Stimulated activated CD4-positive, alpha-beta T cell treated with anti-CD3 and anti-CD28 coated beads, Interleukin-12 subunit alpha, Interleukin-12 subunit beta, amount 100 ng/mL, for 4 hours (primary cell): Measurements from ENCODE around the gene ME3.
"Not testable (repeated sequence)": the region's sequence is repeated elsewhere in the genome, so short reads cannot be mapped to it uniquely, and the experiment has no call there.

Experiments used
- DNase-seq: peaks from one replicate; pipeline ENCODE4 v3.0.0-alpha.2; 2020

Gene ME3

GRCh38 chr11:86453290-86454030 is 219.0 kb downstream of the ME3 start:
- DNase-seq, result no peak

GRCh38 chr11:86449993-86450629 is 222.3 kb downstream of the ME3 start:
- DNase-seq, result no peak

- no peak for DNase-seq
These were observed 224.5 kb downstream of the ME3 start for GRCh38 chr11:86447763-86448480.

DNA sequence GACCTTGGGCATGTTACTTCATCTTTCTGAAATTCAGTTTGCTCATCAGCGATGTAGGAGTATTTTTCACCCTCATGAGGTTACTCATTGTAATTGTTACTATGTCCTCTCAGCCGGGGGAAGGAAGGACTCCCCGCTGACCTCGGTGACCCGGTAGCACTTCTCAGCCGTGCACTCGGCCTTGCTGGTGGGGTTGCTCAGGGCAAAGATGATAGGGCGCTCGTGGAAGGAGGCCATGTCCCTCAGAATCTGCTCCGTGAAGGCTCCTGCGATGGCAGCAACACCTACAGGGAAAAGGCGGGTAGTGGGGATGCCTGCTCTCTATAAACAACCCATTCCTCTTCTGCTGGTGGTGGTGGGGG is 225.5 kb downstream of the ME3 start:
- DNase-seq, result no peak

GRCh38 chr11:86446163-86446923 is 226.1 kb downstream of the ME3 start:
- DNase-seq, result no peak

- no peak for DNase-seq
These were observed 227.4 kb downstream of the ME3 start for GRCh38 chr11:86444981-86445380.

- DNase-seq, result no peak
These were observed 229.0 kb downstream of the ME3 start for GRCh38 chr11:86443415-86443814.

GRCh38 chr11:86442827-86443226 is 229.6 kb downstream of the ME3 start:
- DNase-seq, result no peak

GRCh38 chr11:86442420-86442819 is 230.0 kb downstream of the ME3 start:
- no peak for DNase-seq

- DNase-seq, result no peak
These were observed 231.6 kb downstream of the ME3 start for GRCh38 chr11:86440843-86441242.

DNA sequence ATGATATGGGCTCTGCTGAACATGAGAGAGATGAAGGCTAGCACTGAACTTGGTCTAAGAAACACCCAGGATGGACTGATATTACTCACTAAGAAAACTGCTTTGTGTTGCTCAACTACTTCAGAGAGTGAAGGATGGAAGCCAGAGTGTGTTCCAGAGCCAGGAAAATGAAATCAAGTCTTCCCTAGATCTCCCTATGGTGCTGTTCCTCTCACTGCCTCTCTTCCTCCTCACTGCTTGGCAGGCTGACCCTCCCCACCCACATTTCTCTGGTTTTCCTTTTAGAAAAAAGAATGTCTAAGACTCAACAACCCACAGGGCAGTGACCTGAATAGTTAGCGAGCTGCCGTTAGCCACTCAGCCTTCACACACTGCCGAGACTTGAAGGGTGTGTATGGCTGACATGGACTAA is 232.1 kb downstream of the ME3 start:
- DNase-seq, result no peak

DNA sequence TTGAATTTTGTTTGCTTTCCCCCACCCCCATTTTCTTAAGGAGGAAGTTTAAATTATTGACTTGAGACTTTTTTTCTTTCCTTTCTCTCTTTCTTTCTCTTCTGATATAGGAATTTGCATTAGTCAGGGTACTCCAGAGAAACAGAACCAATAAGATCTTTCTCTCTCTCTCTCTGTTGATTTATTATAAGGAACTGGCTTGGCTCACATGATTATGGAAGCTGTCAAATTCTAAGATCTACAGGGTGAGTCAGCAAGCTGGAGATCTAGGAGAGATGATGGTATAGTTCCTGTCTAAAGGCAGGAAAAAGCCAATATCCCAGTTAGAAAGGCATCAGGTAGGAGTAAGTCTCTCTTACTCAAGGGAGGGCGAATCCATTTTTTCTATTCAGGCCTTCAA is 233.7 kb downstream of the ME3 start:
- no peak for DNase-seq

- DNase-seq, result no peak
These were observed 236.7 kb downstream of the ME3 start for GRCh38 chr11:86435711-86436110.

DNA sequence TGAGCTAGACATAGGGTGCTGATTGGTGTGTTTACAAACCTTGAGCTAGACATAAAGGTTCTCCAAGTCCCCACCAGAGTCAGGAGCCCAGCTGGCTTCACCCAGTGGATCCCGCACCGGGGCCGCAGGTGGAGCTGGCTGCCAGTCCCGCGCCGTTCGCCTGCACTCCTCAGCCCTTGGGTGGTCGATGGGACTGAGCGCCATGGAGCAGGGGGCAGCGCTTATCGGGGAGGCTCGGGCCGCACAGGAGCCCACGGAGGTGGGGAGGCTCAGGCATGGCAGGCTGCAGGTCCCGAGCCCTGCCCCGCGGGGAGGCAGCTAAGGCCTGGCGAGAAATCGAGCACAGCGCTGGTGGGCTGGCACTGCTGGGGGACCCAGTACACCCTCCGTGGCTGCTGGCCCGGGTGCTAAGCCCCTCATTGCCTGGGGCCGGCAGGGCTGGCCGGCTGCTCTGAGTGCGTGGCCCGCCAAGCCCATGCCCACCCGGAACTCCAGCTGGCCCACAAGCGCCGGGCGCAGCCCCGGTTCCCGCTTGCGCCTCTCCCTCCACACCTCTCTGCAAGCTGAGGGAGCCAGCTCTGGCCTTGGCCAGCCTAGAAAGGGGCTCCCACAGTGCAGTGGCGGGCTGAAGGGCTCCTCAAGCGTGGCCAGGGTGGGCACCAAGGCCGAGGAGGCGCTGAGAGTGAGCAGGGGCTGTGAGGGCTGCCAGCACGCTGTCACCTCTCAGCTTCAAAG is 238.9 kb downstream of the ME3 start:
- not testable (repeated sequence) for DNase-seq

- no peak for DNase-seq
These were observed 241.2 kb downstream of the ME3 start for GRCh38 chr11:86431258-86431657.

DNA sequence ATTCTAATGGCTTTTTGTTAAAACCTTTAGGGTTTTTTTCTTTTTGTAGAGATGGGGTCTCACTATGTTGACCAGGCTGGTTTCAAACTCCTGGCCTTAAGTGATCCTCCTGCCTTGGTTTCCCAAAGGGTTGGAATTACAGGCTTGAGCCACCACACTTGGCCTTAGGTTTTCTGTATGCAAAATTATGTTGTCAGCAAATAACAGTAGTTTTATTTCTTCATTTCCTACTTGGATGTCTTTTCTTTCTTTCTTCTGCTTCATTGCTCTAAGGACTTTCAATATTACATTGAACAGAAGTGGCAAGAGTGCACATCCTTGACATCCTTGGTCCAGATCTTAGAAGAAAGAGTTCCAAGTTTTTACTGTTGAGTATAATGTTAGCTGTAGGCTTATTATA is 245.0 kb downstream of the ME3 start:
- DNase-seq, result no peak

GRCh38 chr11:86423488-86423887 is 248.9 kb downstream of the ME3 start:
- not testable (repeated sequence) for DNase-seq

GRCh38 chr11:86422371-86422770 is 250.0 kb downstream of the ME3 start:
- no peak for DNase-seq

- DNase-seq, result no peak
These were observed 250.5 kb downstream of the ME3 start for GRCh38 chr11:86421946-86422345.

GRCh38 chr11:86418917-86419316 is 253.5 kb downstream of the ME3 start:
- no peak for DNase-seq

DNA sequence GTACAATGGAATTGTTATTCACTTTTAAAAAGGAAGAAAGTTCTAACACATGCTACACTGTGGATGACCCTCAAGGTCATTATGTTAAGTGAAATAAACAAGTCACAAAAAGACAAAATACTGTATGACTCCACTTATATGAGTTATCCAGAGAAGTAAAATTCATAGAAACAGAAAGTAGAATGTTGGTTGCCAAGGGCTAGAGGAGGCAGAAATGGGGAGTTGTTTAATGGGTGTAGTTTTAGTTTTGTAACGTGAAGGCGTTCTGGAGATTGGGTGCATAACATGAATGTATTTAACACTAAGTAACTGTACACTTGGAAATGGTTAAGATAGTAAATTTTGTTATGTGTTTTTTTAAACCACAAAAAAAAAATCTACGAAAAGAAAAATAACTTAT is 253.9 kb downstream of the ME3 start:
- DNase-seq, result no peak

- no peak for DNase-seq
These were observed 254.3 kb downstream of the ME3 start for GRCh38 chr11:86418106-86418505.

GRCh38 chr11:86416951-86417350 is 255.5 kb downstream of the ME3 start:
- DNase-seq, result not testable (repeated sequence)
